GM19328 (cell line): ENCODE data around the gene EGLN2.
A peak's percentile ranks its signal among the peaks of the same experiment; 100 is the strongest.
"Not testable (repeated sequence)": the region's sequence is repeated elsewhere in the genome, so short reads cannot be mapped to it uniquely, and the experiment has no call there.

Experiments used
- ATAC-seq: cut with Tn5 transposase; IDR thresholded peaks from one replicate; pipeline ENCODE4 v1.9.1; 2021; ENCODE audit warnings: mild to moderate bottlenecking, moderate library complexity; ENCODE audit not compliant: unreplicated experiment

EGLN2 gene

DNA sequence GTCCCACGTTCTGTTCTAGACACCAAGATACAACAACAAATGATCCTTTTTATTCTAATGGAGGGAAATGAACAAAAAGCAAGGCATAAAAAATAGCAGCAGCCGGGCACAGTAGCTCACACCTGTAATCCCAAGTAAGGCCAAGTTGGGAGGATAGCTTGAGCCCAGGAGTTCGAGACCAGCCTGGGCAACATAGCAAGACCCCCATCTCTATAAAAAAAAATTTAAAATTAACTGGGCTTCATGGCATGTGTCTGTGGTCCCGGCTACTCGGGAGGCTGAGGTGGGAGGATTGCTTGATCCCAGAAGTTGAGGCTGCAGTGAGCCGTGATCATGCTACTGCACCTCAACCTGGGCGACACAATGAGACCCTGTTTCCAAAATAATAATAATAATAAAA is 22.6 kb upstream of the EGLN2 start:
- ATAC-seq = no peak

DNA sequence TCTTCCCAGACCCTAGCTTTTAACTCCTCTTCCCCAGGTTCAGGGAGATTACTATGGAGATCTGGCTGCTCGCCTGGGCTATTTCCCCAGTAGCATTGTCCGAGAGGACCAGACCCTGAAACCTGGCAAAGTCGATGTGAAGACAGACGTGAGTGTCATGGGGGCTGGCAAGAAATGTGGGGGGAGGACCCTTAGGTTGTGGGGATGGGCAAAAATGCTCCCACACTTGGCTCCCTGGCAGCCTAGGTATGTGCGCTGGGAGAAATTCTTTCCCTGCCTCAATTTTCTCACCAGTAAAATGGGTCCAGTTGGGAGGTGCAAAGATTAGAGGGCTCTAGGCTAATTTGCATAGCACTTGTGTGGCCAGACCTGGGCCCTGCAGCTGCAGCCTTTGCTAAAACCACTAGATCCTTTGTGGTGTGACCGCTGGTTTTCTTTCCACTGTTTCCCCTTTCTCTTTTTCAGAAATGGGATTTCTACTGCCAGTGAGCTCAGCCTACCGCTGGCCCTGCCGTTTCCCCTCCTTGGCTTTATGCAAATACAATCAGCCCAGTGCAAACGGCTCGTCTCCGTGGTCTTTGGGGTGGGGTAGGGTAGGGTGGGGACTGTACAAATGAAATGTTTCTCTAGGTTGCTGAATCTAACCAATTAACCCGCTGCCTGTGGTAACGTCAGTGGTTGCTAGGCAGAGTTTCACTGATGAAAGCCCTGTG is 21.9 kb upstream of the EGLN2 start:
- ATAC-seq = peak; percentile 54

DNA sequence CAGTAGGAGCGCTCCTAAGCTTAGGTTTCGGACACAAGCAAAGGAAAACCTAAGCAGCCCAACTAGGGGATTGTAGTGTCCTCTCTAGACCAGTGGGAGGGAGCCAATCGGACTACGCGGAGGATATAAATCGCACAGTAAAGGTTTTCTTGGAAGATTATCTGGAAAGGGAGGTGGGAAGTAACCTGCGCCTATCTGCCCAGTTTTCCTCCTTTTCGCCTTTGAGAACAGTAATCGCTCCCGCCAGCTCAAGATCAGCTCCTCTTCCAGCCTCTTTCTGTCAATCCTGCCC is 21.4 kb upstream of the EGLN2 start:
- no peak for ATAC-seq

DNA sequence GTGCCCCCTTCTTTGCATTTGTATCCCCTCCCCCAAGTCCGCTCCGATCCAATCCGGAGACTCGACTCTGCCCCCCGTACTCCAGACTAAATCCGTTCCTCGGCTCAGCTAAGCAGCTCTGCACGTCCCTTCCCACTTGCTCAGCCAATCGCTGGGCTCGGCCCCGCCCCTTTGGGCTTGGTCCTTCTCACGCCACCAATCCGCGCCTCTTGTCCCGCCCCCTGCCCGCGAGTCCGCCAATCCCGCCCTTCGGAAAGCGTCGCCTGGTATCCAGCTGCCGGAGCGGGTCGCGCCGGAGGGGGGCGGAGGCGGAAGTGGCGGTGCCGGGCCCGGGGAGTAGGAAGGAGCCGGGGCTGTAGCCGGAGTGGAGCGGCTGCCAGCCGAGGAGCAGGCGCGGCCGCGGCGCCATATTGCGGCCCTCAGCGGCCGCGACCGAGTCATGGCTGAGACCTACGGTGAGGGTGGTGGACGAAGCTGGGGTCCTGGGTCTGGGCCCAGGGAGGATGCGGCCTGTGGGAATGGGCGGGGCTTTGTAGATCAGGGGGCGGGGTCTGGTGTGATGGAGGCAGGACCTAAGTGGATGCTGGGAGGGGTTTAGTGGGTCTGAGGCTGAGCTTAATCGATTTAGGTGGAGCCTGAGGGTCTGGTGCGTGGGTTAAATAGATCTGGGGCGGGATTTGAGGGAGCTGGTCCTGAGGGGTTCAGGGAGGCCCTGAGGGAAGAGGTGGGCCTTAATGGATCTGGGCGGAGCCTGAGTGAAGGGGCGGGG is 20.9 kb upstream of the EGLN2 start, which contains the start of gene RAB4B:
Gene RAB4B (plus strand): TSS at position 311 of the 769 bp plus-strand sequence. CDS start 129 bp downstream, at position 440.
- peak; percentile 67 for ATAC-seq

DNA sequence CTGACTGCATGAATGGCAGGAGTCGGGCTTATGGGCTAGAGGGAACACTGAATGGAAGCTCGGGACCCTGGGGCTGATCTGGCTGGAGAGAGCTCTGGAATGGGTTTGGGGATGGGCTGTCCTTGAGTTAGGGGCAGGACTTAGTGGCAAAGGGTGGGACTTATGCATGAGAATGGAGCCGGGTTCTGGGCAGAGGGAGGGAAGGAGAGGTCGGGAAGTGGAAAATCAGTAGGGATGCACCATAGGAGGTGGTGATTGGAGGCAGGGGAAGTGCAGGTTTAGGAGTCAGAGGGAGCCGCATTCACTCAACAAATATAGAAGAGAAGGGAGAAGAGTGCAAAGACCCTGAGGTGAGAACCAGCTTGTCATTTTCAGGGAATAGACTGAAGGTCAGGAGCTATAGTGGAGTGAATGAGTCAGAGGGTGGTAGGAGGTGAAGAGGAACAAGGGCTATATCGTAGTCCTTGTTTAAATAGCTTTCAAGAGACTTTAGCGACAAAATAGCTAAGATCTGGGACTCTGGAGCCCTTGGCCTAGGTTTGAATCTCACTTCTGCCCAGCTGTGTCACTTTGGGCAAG is 20.2 kb upstream of the EGLN2 start:
- no peak for ATAC-seq

DNA sequence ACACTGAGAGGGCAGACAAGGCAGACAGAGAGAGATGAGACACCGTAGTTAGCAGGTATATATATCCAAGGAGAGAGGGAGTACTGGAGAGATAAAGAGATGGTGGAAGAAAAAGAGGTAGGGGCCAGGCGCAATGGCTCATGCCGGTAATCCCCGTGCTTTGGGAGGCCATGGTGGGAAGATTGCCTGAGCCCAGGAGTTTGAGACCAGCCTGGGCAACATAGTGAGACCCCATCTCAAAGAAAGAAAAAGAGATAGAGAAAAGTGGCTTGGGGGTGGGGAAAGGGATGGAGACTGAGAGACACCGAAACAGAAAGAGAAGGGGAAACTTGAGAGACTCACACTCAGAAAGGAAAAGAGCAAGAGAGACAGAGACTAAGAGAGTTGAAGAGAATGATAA is 18.4 kb upstream of the EGLN2 start:
- ATAC-seq = no peak

DNA sequence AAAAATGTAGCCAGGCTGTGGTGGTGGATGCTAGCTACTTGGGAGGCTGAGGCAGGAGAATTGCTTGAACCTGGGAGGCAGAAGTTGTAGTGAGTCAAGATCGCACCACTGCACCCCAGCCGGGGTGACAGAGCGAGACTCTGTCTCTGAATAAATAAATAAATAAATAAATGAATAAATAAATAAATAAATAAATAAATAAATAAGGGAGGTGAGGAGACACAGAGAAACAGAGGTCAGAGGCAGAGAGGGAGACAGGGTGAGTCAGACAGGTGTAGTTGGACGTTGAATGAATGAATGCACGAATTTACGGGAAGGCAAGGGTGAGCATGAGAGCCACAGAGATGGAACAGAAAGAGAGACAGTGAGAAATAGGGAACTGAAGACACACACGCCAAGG is 17.9 kb upstream of the EGLN2 start:
- no peak for ATAC-seq

DNA sequence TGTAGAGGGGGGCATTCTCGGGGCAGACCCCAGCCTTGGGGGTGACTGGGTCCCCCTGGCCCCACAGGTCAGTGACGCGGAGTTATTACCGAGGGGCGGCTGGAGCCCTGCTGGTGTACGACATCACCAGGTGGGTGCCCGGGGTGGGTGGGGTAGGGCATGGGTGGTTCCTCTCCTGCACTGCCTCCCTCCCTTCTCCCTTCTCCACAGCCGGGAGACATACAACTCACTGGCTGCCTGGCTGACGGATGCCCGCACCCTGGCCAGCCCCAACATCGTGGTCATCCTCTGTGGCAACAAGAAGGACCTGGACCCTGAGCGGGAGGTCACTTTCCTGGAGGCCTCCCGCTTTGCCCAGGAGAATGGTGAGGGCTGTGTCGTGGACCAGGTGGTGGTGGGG is 15.3 kb upstream of the EGLN2 start:
- ATAC-seq = no peak

DNA sequence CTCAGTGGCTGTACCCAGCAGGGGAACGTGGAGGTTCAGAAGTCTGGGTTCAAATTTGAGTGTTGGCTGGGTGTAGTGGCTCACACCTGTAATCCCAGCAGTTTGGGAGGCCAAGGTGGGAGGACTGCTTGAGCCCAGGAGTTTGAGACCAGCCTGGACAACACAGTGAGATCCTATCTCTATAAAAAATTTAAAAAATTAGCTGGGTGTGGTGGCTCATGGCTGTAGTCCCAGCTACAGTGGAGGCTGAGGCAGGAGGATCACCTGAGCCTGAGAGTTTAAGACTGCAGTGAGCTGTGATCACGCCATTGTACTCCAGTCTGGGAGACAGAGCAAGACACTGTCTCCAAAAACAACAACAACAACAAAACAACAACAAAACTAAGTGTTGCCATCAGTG is 14.8 kb upstream of the EGLN2 start:
- not testable (repeated sequence) for ATAC-seq

DNA sequence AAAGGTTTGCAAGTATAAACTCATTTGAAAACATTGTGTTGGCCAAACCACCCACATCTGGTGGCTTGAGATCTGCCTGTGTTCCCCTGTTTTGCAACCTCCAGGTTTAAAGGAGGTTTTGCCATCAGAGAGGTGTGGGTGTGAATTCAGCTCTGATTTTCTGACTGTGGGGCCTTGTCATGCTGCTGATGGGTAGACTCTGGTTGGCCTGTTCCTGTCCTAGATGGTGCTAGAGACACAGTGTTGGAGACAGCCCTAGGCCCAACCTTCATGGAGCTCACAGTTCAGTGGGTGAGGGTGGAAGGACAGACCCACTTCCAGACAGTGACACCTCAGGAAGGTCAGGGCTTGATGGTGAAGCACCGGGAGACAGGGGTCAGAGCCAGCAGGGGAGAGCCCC is 13.5 kb upstream of the EGLN2 start:
- no peak for ATAC-seq

DNA sequence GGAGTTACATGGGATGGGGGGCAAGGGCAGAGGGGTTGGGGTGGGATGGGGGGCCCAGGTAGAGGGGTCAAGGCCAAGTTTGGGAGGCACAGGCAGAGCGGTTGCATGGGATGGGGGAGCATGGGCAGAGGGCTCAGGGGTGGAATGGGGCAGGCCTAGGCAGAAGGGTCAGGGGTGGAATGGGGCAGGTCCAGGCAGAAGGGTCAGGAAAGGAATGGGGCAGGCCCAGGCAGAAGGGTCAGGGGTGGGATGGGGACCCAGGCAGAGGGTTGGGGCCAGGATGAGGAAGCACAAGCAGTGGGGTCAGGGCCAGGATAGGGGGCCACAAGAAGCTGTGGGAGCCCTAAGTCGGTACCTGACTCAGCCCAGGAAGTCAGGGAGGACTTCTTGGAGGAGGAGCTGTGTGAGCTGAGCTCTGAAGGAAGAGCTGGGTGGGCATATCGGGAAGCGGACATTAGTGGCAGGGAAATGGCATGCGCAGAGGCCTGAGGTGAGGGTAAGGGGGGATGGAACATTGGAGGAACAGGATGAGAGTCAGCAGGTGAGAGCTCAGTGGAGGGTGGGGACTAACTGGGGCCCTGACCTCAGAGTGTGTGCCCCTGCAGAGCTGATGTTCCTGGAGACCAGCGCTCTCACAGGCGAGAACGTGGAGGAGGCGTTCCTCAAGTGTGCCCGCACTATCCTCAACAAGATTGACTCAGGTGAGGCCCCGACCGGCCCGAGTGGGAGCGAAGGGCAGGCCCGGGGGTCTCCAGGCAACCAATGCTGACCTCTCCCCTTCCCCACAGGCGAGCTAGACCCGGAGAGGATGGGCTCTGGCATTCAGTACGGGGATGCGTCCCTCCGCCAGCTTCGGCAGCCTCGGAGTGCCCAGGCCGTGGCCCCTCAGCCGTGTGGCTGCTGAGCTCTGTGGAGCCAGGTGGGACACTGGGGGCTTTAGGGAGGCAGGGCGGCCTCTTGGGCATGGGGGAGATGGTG is 12.6 kb upstream of the EGLN2 start:
- ATAC-seq = no peak

DNA sequence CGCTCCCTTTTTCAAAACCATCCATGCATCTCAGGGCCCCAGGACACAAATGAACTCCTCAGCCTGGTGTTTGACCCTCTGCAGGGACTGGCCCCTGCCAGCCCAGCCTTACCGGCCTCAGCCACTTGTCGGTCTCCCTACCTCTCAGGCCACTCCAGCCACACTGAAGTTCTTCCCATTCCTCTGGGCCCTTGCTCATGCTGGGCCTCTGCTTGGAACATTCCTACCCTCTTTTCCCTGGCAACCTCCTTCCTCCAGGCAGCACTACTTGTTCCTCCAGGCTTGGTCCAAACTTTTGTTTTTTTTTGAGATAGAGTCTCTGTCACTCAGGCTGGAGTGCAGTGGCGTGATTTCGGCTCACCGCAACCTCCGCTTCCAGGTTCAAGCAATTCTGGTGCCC is 7.6 kb upstream of the EGLN2 start:
- no peak for ATAC-seq

DNA sequence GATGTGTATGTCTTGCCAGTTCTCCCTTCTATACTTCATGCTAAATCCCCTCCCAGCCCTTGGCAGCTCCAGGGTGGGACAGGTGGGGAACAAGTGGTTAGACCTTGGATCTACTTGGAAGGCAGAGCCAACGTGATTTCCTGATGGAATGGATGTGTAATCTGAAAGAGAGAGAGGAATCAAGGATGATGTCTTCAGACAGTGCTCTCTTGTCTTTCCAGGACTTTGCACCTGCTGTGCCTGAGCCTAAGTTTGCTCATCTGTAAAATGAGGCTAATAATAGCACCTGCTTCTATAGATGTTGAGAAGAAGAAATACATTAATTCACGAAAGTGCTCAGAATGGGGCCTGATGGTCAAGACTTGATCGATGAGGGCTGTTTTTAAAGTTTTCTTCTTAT is 7.0 kb upstream of the EGLN2 start:
- no peak for ATAC-seq

DNA sequence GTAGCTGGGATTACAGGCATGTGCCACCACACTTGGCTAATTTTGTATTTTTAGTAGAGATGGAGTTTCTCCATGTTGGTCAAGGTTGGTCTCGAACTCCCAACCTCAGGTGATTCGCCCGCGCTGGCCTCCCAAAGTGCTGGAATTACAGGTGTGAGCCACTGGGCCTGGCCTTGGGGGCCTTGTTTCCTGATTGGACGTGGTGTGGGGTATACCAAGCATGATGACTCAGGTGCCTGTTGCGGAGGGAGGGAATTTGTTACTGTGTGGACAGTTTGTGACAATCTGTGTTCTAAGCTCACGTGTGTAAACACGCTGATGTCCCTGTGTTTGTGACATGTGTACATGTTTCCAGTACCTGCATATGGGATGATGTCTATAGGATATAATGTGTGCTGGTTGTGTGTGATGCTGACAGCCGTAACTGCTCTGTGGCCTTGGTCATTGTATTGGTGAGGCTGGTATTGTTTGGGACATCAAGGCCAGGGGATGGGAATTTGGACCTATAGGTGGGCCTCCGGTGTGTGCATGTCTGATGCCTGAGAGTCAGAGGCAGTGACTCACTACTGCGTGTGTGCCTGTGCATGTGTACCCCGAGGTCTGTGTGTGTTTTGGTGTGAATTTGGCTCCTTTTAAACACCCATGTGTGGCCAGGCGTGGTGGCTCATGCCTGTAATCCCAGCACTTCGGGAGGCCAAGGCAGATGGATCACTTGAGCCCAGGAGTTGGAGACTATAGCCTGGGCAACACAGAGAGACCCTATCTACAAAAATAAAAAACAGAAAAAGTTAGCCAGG is 1.6 kb upstream of the EGLN2 start:
- ATAC-seq = no peak

DNA sequence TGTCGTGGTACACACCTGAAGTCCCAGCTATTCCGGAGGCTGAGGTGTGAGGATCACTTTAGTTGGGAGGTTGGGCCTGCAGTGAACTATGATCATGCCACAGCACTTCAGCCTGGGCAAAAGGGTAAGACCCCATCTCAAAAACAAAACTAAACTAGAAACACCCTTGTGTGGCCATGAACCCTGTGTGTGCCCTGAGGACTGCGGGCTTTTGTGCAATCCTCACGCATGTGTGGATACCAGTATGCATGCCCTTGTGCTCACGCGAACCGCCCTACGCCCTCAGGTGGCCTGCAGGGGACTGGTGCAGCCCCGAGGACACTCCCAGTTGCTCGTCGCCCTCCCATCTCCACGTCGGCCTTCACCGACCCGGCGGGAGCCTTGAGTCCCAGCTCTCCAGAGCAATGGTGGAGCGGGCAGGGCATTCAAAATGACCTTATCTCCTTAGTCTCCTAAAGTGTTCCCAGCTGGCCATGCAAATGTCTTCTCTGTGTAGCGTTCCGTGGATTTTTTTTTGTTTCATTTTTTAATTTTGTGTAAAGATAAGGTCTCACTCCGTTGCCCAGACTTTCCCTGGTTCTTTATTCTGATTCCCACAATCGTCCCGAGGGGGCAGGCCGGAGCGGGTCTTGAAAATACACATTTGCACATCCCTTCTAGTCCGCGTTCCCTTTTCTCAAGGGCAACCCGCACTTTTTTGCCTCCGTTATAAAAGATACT is 868 bp upstream of the EGLN2 start:
- peak; percentile 22 for ATAC-seq

DNA sequence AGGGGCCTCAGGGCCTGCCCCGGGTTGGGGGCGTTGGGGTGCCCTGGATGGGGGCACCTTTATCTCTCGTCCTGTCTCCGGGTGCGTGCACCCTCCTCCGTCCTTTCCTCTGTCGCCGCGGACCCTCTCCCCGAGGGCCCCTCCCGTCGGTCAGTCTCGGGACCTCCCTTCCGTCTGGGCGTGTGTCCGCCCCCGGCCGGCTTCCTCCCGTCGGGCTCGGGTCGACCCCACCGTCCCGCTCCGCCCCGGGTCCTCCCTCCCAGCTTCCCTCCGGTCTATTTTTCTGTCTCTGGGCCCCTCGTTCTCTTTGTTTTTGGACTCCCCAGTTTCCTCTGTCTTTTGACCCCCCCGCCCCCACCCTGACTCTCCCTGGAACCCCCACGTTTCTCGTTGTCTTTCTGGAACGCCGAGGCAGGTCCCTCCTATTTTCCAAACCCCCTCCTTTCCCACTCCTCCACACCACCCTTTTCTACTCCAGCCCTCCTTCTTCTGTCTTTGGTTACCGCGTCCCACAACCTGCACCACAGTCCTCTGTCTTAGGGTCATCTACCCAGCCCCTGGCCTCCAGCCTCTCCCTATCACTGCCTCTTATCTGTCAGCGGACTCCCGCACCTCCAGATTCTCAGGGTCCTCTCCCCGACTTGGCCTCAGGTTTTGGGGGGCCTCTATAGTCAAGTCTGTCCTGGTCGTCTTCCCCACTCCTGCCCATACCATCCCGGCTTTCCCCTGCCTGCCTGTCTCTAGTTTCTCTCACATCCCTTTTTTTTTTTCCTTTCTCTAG is 757 bp downstream of the EGLN2 start:
- ATAC-seq = no peak

DNA sequence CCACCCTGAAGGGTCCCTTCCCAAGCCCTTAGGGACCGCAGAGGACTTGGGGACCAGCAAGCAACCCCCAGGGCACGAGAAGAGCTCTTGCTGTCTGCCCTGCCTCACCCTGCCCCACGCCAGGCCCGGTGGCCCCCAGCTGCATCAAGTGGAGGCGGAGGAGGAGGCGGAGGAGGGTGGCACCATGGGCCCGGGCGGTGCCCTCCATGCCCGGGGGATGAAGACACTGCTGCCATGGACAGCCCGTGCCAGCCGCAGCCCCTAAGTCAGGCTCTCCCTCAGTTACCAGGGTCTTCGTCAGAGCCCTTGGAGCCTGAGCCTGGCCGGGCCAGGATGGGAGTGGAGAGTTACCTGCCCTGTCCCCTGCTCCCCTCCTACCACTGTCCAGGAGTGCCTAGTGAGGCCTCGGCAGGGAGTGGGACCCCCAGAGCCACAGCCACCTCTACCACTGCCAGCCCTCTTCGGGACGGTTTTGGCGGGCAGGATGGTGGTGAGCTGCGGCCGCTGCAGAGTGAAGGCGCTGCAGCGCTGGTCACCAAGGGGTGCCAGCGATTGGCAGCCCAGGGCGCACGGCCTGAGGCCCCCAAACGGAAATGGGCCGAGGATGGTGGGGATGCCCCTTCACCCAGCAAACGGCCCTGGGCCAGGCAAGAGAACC is 1.5 kb downstream of the EGLN2 start:
- no peak for ATAC-seq

DNA sequence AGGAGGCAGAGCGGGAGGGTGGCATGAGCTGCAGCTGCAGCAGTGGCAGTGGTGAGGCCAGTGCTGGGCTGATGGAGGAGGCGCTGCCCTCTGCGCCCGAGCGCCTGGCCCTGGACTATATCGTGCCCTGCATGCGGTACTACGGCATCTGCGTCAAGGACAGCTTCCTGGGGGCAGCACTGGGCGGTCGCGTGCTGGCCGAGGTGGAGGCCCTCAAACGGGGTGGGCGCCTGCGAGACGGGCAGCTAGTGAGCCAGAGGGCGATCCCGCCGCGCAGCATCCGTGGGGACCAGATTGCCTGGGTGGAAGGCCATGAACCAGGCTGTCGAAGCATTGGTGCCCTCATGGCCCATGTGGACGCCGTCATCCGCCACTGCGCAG is 2.0 kb downstream of the EGLN2 start:
- ATAC-seq = no peak
